ENCODE data around the gene ELMO1.

DNA sequence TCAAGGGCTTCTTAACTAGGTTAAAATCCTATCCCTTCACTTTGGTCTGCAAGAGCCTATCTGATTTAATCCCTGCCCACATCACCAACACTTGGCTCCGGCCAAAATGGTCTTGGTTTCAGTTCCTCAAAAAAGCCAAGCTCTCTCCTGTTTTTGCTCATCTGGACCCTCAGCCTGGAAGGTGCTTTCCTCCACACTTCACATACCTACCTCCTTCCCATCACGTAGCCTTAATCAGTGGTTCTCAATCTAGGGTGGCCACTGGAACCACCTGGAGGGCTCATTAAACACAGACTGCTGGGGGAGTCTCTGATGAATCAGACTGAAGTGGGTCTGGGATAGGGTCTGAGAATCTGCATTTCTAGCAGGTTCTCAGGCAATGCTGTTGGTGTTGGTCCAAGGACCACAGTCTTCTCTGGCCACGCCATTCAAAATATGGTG is 497.4 kb downstream of the ELMO1 start:
- no peak for TF ChIP-seq POLR2A (IDR thresholded peaks at IDR 0.05)
- TF ChIP-seq, protein P1, sequence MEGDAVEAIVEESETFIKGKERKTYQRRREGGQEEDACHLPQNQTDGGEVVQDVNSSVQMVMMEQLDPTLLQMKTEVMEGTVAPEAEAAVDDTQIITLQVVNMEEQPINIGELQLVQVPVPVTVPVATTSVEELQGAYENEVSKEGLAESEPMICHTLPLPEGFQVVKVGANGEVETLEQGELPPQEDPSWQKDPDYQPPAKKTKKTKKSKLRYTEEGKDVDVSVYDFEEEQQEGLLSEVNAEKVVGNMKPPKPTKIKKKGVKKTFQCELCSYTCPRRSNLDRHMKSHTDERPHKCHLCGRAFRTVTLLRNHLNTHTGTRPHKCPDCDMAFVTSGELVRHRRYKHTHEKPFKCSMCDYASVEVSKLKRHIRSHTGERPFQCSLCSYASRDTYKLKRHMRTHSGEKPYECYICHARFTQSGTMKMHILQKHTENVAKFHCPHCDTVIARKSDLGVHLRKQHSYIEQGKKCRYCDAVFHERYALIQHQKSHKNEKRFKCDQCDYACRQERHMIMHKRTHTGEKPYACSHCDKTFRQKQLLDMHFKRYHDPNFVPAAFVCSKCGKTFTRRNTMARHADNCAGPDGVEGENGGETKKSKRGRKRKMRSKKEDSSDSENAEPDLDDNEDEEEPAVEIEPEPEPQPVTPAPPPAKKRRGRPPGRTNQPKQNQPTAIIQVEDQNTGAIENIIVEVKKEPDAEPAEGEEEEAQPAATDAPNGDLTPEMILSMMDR (IDR thresholded peaks at IDR 0.05), result no peak

All from transverse colon (tissue), 3 donors.